DMS79 (cell line): ENCODE data around the gene KIRREL3.

Experiments
- DNase-seq: peaks from one replicate; lab custom pipeline; 2025; lab: John Stamatoyannopoulos, UW

The KIRREL3 gene

DNA sequence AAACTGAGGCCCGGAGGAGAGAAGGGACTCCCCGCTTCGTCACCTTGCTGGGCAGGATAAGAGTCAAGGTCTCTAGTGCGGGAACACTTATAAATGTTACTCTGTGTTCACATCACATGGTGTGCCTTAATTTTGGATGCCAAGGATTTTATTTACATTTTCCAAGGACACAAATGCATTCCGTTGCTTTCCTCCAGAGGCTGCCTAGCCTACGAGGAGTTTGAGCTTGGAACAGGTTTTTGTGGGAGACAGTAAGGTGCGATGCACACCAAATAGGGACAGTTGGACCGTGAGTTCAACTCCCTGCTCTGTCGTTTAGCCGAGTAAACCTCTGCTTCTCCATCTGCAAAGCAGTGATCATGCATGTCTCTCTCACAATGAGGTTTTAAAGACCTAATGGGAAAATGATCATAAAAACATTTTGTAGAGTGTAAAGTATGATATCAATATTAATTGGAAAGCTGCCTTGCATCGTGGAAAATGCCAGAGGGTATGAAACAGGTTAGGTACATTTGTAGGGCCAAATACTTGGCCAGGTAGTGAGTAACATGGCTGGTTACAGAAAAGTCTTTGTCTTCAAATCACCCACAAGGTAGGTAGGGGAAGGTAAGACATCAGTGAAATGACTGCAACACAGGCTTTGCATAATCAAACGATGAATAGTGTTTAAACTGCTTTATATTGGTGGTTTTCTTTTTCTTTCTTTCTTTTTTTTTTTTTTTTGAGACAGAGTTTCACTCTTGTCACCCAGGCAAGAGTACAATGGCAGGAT lies 583.3 kb downstream of the KIRREL3 start:
- no peak for DNase-seq

DNA sequence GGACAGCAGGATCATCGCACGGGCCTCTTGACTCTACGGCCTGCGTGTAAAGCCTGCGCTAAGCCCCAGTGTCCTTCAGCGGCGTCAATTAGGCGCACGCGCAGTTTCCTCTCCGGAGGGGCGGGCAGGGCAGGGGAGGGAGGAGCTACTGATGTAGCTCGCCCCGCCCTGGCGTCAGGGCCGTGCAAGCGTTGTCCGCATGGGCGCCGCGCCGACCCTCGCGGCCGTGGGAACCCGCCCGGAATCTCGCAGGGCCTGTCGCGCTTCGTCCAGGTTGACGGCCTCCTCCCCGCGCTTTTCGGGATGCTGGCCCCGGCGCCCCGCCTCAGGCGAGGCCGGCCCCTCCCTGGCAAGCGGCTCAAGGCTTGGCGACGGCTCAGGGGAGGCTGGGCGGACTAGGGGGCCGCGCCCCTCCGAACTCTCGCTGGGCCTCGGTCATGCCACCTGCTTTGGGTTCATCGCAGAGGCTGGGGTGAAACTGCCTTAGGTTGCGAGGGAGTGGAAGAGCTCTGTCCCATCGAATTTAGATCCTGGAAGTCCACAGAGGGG lies 584.0 kb downstream of the KIRREL3 start:
- DNase-seq, result peak; percentile 51

DNA sequence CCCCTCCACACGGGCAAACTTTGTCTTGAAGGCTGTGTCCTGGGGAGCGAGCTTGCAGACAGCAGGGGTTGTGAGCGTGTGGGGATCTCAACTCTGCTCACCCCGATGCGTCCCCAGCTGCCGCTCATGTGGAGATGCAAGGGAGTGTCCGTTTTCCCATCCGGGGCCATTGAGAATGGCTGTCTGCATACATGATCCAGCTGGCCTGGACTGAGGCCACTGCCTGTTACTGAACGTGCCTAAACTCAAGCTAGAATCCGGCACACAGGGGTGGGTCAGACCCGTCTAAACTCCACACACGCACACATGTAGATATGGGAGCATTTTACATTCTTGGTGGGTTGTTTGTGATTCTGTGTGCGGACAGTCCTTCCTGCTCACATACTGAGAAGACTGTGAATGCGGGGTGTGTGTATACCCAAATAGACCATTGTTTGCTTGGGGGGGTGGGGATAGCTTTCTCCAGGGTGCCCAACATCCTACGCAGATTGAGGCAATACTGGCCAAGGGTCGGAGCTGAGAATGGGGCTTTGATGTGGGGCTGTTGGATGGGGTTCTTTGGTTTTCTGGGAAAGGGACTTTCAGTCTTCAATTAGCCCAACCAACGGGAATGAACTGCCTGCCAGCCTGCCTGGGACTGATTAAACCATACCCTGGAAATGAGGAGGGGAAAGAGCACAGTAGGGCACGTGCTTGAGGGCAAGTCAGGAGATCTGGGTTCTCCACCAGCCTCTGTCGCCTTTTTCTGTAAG lies 584.7 kb downstream of the KIRREL3 start:
- DNase-seq, result no peak

DNA sequence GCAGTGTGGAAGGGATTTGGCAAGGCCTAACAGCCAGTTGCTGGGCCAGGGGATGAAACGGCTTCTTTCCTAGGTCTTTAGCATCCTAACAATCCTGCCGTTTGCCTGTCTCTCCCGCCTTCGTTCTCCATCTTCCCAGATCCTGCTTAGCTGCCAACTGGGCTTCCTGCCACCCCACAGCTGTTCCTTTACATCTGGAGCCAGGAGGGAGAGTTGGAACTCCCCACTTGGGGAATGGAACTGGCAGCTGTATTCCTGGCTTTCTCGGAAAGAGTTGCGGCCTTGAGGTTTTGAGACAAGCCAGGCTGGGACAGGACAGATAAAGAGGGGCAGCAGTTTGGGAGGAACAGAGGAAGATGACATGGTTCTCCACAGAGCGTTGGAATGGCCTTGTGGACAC lies 585.4 kb downstream of the KIRREL3 start:
- DNase-seq, result no peak

DNA sequence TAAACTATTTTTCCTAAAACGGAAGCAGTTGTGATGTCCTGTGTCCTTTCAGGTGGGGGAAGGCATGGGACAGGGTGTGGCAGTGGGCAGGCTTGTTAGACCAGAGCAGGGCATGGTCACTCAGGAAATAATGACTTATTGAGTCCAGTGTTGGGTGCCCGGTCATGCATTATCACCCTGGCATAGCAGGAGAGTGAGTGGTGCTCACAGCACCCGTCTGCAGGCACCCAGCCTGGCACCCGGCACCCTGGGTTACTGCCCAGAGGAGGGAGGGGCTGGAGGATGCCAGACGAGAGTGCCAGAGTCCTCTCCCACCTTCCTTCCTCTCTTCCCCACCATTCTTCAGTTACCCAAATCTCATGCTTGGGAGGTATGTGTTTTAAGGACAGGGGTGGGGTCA lies 586.0 kb downstream of the KIRREL3 start:
- DNase-seq, result no peak

DNA sequence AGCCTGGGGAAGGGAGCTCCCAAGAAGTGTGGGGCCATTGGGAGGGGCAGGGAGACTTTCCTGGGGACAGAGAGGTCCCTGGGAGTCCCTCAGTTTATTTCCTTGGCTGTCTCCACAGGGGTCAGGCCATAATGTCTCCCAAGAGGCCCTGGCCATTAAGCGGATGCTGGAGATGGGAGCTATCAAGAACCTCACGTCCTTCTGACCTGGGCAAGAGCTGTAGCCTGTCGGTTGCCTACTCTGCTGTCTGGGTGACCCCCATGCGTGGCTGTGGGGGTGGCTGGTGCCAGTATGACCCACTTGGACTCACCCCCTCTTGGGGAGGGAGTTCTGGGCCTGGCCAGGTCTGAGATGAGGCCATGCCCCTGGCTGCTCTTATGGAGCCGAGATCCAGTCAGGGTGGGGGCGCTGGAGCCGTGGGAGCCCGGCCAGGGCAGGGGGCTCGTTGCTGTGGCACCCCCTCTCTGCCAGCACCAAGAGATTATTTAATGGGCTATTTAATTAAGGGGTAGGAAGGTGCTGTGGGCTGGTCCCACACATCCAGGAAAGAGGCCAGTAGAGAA lies 586.6 kb downstream of the KIRREL3 start:
- no peak for DNase-seq

DNA sequence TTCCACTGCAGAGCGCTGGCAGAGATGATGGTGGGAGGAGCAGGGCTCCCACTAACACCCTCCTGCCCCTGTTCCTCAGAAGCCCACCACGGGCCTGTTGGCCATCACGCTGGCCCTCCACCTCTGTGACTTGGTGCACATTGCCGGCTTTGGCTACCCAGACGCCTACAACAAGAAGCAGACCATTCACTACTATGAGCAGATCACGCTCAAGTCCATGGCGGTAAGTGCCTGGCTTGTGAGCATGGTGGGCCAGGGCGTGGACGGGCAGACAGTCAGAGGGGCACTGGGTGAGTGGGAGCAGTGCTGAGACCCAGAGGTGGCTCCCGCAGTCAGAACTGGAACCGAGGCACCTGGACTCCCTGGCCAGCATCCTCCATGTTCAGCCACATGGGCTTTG lies 587.1 kb downstream of the KIRREL3 start:
- DNase-seq, result no peak

DNA sequence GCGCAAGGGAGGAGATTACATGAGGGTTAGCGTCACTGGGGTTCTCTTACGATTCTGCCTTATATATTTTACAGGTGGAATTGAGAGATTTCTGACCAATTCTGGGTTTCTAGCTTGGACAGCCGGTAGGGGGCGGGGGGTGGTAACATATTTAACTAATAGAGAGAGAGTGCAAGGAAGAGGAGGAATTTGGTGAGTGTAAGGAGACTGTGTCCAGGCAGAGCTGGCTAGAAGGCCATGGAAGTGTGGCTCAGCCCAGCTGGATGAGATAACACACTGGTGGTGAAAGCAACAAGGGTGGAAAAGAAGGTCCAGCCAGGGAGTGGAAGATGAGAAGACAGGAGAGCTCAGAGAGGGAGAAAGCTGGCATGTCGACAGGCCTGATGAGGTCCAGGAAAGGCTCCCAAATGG lies 588.6 kb downstream of the KIRREL3 start:
- no peak for DNase-seq

DNA sequence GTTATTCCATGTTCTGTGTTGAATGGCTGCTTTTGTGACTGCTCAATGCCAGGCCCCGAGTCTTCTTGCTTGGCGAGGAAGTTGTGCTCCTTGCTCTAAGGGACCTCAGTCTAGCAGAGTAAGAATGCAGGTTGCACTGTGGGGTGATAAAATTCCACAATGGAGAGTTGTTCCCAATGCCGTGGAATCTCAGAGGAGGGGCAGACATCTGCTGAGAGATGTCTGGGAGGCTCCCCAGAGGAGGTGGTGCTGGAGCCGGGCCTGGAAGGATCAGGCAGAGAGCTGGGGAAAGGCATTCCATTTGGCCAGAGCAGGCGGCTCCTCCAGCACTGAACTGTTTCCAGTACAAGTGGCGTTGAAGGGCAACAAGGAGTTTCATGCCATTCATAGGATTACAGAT lies 589.9 kb downstream of the KIRREL3 start:
- no peak for DNase-seq

DNA sequence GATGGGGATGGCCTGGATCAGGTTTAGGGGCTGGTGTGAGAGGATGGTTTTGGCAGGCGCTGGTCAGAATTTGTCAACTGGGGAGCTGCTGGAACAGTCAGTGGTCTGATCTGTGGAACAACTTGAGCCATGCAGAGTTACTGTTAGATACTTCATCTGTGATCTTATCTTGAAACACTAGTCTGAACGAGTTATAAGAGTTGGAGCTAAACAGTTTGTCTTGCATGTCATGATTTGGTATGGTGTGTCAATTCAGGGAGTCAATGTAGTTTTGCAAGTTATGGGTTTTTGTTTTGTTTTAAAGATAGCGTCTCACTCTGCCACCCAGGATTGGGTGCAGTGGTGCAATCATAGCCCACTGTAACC lies 591.0 kb downstream of the KIRREL3 start:
- DNase-seq, result no peak

DNA sequence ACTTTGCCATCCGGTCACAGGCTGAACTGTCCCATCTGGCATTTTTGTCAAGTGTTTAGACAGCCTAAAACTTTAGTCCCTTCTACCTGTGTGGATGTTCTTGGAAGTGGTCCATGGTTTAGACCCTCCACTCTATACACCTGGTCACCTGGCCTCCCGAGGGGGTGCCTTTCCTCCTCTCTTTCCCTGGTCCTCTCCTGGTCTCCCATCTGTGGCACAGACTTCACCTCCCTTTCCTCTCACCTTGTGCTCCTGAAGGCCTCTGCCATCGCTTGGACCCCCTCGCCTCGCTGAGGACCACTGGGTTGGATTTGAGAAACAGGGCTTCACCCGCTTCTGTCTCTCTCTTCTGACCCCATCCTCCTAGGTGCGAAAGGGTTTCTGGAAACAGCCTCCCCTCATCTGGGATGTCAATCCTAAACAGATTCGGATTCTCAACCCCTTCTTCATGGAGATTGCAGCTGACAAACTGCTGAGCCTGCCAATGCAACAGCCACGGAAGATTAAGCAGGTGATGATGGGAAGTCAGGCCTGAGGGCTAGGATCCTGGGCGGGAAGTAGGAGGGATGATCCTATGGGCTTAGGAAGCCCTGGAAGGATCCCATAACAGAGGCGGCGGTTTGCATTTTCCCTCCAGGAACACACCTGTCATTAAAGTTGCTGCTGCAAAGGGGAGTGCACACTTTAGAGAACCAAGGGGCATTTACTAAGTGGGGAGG lies 591.5 kb downstream of the KIRREL3 start:
- DNase-seq, result no peak

DNA sequence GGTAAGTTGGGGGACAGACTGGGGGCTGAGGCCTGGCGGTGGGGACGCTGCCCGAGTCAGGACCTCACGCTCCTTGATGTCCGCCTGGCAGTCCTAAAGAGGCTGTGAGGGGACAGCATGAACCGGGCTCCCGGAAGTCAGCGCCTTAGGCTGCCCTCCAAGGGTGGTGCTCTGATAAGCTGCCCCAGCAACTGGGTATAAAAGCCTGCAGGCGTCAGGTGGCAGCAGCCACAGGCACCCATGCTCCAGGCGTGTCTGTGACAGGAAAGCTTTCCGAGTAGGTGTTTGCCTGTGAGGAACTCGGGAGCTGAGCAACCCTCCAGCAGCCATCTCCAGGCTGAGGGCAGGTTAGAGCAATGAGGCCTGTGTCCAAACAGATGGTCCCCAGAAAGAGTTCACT lies 592.1 kb downstream of the KIRREL3 start:
- DNase-seq, result no peak

DNA sequence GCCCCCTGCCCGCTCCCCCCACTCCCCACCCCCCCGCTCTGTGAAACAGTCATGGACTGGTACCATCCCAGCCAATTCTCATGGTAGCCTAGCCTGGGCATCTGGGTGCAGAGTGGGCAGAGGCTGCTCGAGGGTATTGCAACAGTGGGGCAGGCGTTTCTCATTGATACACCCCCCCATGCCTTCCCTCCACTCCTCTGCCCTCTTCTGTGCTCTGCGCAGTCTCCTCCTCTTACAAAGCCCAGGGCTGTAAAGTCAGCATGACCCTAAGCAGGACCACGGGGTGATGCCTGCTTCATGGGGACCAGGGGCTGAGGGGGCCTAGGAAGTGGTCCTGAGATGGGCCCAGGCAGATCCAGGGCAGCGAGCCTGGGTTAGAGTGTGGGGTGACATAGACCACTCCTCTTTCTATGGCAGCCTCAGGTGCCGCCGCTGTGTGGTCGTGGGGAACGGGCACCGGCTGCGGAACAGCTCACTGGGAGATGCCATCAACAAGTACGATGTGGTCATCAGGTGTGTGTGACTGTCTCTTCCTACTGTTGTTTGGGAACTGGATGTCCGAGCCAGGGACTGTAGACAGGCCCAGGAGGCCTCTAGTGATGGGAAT lies 592.8 kb downstream of the KIRREL3 start:
- DNase-seq, result no peak

DNA sequence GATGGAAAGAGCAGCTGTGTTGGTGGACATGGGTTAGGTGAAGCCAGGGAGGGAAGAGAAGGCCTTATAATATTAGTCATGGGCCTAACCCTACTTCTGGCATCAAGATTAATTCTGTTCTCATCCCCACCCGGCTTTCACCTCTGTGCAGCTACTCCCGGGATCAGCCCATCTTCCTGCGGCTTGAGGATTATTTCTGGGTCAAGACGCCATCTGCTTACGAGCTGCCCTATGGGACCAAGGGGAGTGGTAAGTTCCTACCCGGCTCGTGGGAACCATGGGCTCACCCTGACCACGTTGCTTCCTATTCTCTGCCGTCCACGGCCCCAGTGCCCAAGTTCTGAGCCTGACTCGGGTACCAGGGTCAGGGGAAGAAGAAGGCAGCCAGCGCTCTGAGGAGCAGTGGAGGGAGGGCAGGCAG lies 593.5 kb downstream of the KIRREL3 start:
- DNase-seq, result no peak

DNA sequence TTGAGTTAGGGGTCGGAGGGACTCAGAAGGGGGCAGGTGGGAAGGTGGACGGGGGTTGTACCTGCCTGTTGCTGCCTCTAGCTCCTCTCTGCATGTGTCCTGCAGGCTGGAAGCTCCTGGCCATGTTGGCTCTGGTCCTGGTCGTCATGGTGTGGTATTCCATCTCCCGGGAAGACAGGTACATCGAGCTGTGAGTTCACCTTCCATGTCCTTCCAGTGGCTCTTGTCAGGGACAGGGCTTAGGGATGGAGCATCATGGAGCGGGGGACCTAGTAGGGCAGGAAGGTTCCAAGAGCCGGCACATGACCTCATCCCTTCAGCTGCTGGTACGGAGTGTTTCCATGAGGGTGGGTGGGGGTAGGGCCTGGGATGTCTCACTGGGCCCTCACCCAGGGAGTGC lies 594.2 kb downstream of the KIRREL3 start:
- no peak for DNase-seq

DNA sequence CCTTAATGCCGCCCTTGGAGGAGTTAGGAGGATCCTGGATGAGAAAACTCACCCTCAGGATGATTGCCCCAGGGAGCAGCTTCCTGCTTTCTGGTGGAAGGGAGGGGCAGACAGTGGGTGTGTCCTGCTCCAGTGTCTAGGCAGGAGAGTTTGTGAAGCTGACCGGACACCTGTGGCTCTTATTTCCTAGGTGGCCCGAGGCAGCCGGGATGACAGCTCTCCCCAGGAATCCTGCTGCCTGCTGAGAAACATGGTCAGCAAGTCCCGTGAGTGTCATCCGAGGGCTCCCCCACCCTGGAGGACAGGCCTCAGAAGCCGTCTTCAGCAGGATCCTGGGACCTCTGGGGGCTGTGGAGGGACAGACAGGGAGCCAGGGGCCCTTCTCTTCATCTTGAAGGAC lies 594.7 kb downstream of the KIRREL3 start:
- no peak for DNase-seq

DNA sequence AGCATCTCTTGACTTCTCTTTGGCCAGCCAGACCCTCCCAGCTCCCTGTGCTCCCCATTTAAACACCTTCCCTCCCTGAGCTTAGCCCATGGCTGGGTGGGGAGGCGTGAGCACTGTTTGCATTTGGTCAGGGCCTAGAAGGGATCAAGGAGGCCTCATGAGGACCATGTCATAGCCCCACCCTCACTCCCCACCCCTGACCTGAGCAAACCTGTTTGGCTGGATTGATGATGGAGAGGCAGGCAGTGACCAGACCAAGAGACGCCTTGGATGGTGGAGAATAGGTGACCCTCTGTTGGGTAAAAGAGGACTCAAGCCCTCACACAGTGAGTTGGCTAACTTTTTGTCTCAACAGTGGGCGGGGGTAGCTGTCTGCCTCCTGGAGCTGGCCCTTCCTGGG lies 595.2 kb downstream of the KIRREL3 start:
- no peak for DNase-seq

DNA sequence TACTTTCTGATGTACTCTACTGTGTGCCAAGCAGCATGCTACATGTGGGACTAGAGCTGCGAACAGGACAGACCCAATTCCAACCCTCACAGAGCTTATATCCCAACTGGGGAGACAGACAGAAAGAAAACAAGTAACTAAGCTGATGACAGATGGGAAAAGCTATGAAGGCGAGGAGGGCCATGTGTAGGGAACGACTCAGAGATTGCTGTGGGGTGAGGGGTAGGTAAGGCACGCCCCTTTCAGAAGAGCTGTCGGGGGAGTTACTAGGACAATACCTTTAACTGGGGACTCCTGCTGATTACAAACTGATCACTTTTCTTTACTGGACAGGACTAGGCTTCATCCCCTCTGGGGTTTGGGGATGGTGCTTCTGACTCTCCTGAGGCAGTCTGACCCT lies 596.2 kb downstream of the KIRREL3 start:
- no peak for DNase-seq

DNA sequence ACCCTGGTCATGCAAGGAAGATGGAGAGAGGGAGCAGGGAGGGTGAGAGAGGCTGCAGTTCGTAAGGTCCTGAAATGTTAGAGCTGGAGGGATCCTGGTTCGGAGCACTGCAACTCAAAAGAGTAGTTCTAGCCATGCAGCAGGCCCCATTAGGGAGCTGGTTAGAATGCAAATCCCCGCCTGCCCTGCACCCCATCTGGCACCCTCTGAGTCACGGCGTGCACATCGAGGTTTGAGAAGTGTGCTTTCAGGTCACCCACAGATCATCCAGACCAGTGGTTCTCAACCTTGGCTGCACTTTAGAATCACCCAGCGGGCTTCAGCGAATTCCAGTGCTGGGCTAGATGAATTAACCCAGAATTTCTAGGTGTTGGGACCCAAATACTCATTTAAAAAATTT lies 596.9 kb downstream of the KIRREL3 start:
- DNase-seq, result no peak

DNA sequence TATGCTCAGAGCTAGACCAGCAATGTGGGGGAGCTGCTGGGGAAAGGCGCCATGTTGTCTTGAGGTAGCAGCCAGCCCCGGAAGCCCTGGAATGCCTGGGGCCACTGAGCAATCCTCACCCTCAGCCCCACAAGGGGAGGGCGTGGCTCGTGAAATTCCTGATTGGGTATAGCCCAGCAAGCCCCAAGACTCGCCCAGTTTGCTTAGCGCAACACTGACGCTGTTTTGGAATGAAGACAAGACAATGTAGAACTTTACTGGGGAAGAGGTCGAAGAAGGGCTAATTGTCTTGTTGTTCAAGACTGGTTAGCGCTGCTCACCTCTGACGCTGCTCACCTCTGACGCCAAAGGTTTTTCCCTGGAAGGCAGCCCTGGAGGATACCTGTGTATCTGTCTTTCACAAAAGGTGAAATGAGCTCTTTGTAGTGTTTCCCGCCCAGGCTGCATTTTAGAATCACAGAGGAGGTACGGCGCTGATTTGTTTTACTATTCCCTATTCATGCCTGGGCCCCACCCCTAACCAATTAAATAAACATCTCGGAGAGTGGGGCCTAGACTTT lies 597.5 kb downstream of the KIRREL3 start:
- no peak for DNase-seq

DNA sequence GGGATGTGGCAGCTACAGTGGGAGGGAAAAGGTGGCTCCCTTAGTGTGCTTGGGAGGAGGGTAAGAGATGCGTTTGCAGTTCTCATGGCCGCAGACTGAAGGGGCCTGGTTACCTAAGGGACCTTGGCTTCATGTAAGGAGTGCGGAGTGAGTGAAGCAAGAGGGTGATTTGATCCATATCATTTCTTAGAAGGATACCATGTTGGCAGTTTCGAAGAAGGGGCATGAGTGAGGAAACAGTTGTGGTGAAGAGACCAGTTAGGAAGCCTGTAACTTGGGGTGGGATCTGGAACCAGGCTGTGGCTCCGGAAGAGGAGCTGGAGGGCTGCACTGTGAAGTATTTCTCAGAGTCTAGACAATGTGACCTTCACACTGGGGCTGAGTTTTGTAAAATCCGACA lies 600.1 kb downstream of the KIRREL3 start:
- DNase-seq, result no peak

DNA sequence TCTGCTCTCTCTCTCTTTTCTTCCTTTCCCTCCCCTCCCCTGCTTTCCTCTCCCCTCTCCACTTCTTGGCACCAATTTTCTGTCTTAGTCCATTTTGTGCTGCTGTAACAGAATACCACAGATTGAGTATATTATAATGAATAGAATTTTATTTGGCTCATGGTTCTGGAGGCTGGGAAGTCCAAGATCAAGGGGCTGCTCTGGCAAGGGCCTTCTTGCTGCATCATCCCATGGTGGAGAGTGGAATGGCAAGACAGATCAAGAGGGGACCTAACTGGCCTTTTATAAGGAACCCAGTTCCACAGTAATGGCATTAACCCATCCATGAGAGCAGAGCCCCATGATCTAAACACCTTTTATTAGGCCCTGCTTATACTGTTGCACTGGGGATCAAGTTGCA lies 600.6 kb downstream of the KIRREL3 start:
- no peak for DNase-seq
